A673 (cell line): ENCODE results near the gene TCEAL7. TPM values are rescaled to one million over a fixed set of nuclear protein-coding genes. Genes with fewer than 3 reads are reported as not detected.
"Not testable (repeated sequence)": the region's sequence is repeated elsewhere in the genome, so short reads cannot be mapped to it uniquely, and the experiment has no call there.

ENCODE experiments used
- BruUV-seq: library from RNA; stranded (reverse); fragments of 400-500 nt; replicated peaks from 2 replicates; lab custom pipeline; 2021; lab: Mats Ljungman, UMichigan
- CTCF ChIA-PET: fragments of 300-600 bp; sonication (Branson Sonifier 250); formaldehyde crosslinking; loops from one replicate; lab custom pipeline; 2022; ENCODE audit warnings: antibody characterized with exemption; lab: Charles Lee
- POLR2A ChIA-PET: fragments of 300-600 bp; sonication (Branson Sonifier 250); formaldehyde crosslinking; loops from one replicate; lab custom pipeline; 2022; ENCODE audit warnings: antibody characterized with exemption; ENCODE audit not compliant: low non-redundant PET; lab: Charles Lee
- DNase-seq: peaks from one replicate; pipeline ENCODE4 v3.0.0-alpha.2; 2015; ENCODE audit warnings: low spot score
- H3K27ac ChIP-seq: fragments of 200-600 bp; sonication (generic); 2 replicates; pipeline ENCODE4 v1.5.1; 2016; ENCODE audit warnings: mixed run types, low read depth, mild to moderate bottlenecking, mixed read lengths, antibody characterized with exemption, low read length; ENCODE audit not compliant: poor library complexity, severe bottlenecking
- H3K27me3 ChIP-seq: fragments of 200-600 bp; sonication (generic); replicated peaks from 2 replicates; pipeline ENCODE4 v1.6.1; 2017; ENCODE audit warnings: mixed run types, low read depth, mild to moderate bottlenecking, mixed read lengths, antibody characterized with exemption, low read length; ENCODE audit not compliant: insufficient read depth, poor library complexity
- H3K36me3 ChIP-seq: fragments of 200-600 bp; sonication (generic); 2 replicates; pipeline ENCODE4 v1.6.1; 2016; ENCODE audit warnings: mixed run types, mild to moderate bottlenecking, mixed read lengths, antibody characterized with exemption, low read length; ENCODE audit not compliant: insufficient read depth, poor library complexity, severe bottlenecking
- H3K4me1 ChIP-seq: fragments of 200-600 bp; sonication (generic); 2 replicates; pipeline ENCODE4 v1.6.1; 2017; ENCODE audit warnings: mixed run types, mild to moderate bottlenecking, mixed read lengths, antibody characterized with exemption, low read length; ENCODE audit not compliant: insufficient read depth, poor library complexity, severe bottlenecking
- H3K4me3 ChIP-seq: fragments of 200-600 bp; sonication (generic); 2 replicates; pipeline ENCODE4 v1.5.1; 2016; ENCODE audit warnings: low read depth, mixed run types, mild to moderate bottlenecking, mixed read lengths, low read length; ENCODE audit not compliant: poor library complexity, severe bottlenecking
- H3K9me3 ChIP-seq: fragments of 200-600 bp; sonication (generic); 2 replicates; pipeline ENCODE4 v1.6.1; 2016; ENCODE audit warnings: mixed run types, low read depth, mild to moderate bottlenecking, mixed read lengths, antibody characterized with exemption, low read length; ENCODE audit not compliant: poor library complexity, severe bottlenecking
- CTCF ChIP-seq: fragments of 300-800, 200-600 bp; sonication (generic); conservative IDR thresholded peaks from 2 replicates; pipeline ENCODE4 v1.5.1; 2017; ENCODE audit warnings: low read depth, mild to moderate bottlenecking, antibody characterized with exemption, low read length, moderate library complexity, mixed read lengths
- EZH2 ChIP-seq: fragments of 200-600 bp; sonication (generic); IDR thresholded peaks from 2 replicates; pipeline ENCODE4 v1.6.1; 2017; ENCODE audit warnings: borderline replicate concordance, low read depth, mild to moderate bottlenecking, mixed read lengths, antibody characterized with exemption, low read length; ENCODE audit not compliant: poor library complexity, severe bottlenecking
- intact Hi-C: fragments of 100-400 bp; cut with micrococcal nuclease; formaldehyde crosslinking; loops from one replicate; pipeline ENCODE4 v1.10.0; 2022; ENCODE audit not compliant: unreplicated experiment
- total RNA-seq: library from RNA; stranded (reverse); gene quantifications from 2 replicates; pipeline ENCODE4 v1.2.3, GENCODE V29; 2021

The TCEAL7 gene
- total RNA-seq, 1 experiment from 2014 or later = not detected

GRCh38 chrX:103356858-103357257, 26.8 kb downstream of the TCEAL7 start:
- no peak for DNase-seq
- Histone ChIP-seq H3K4me1 (no peaks in the 10 kb centered on the region), H3K4me3 (peak overlapping the region; percentile 80), H3K27ac (peak overlapping the region; percentile 83), H3K27me3 (no peaks in the 10 kb centered on the region), H3K9me3 (no peaks in the 10 kb centered on the region), H3K36me3 (peaks cover 5% of the 10 kb centered on the region)
- no TSS peak for BruUV-seq
- intact Hi-C loops = no loop called here
- ChIA-PET POLR2A (no interaction called here), CTCF (no interaction called here)
- TF ChIP-seq CTCF (no peak), EZH2 (no peak)

- TF ChIP-seq EZH2 = no peak
- TF ChIP-seq CTCF = no peak
- POLR2A ChIA-PET = no interaction called here
- Histone ChIP-seq H3K27me3 (no peaks in the 10 kb centered on the region), H3K36me3 (peaks cover 5% of the 10 kb centered on the region), H3K9me3 (no peaks in the 10 kb centered on the region), H3K27ac (no peak overlapping the region), H3K4me1 (no peaks in the 10 kb centered on the region), H3K4me3 (peak overlapping the region; percentile 80)
- intact Hi-C loops = no loop called here
- no peak for DNase-seq
- CTCF ChIA-PET = no interaction called here
- no TSS peak for BruUV-seq
Observed at GRCh38 chrX:103357871-103358270, 27.8 kb downstream of the TCEAL7 start.

- POLR2A ChIA-PET, H3K4me3 ChIP-seq, intact Hi-C loops: not testable (repeated sequence)
Observed at GRCh38 chrX:103359605-103360004, 29.6 kb downstream of the TCEAL7 start.

GRCh38 chrX:103360092-103360491, 30.1 kb downstream of the TCEAL7 start:
- TF ChIP-seq EZH2 (no peak), CTCF (no peak)
- BruUV-seq = no TSS peak
- no peaks in the 10 kb centered on the region for H3K27me3 ChIP-seq
- CTCF ChIA-PET = no interaction called here
- no peaks in the 10 kb centered on the region for H3K4me1 ChIP-seq
- H3K27ac ChIP-seq = no peak overlapping the region
- POLR2A ChIA-PET = no interaction called here
- intact Hi-C loops = no loop called here
- DNase-seq = no peak
- no peaks in the 10 kb centered on the region for H3K9me3 ChIP-seq
- H3K4me3 ChIP-seq = no peak overlapping the region
- H3K36me3 ChIP-seq = peaks cover 5% of the 10 kb centered on the region

More at GRCh38 chrX:103359605-103360004, 29.6 kb downstream of the TCEAL7 start:
- H3K27me3 ChIP-seq, H3K27ac ChIP-seq, H3K4me1 ChIP-seq, DNase-seq, H3K36me3 ChIP-seq, H3K9me3 ChIP-seq, BruUV-seq: not testable (repeated sequence)
- CTCF ChIA-PET = interaction anchor here (0.8 kb wide), 1 partner anchor 101 kb away, joined by 5 read pairs; no protein-coding TSS in a partner anchor
